Neural cell (in vitro differentiated cells): ENCODE results near the gene SMARCC2. TPM values are rescaled to one million over a fixed set of nuclear protein-coding genes. Genes with fewer than 3 reads are reported as not detected.

Experiments
- H2AFZ ChIP-seq: fragments of 200-600, 300-800 bp; sonication (generic), shearing (Covaris generic); 2 replicates; pipeline ENCODE4 v1.6.0; 2014; ENCODE audit warnings: low read depth, mild to moderate bottlenecking, antibody characterized with exemption, low read length, moderate library complexity
- H3F3A ChIP-seq: fragments of 200-600 bp; shearing (Covaris generic); 2 replicates; pipeline ENCODE4 v1.6.1; 2016; ENCODE audit warnings: mild to moderate bottlenecking, moderate library complexity, mixed read lengths, antibody characterized with exemption, low read length; ENCODE audit not compliant: insufficient read depth, poor library complexity, severe bottlenecking
- H3K27ac ChIP-seq: fragments of 200-600, 300-800 bp; sonication (generic), shearing (Covaris generic); 2 replicates; pipeline ENCODE4 v1.5.1; 2014; ENCODE audit warnings: mild to moderate bottlenecking, low read length, moderate library complexity
- H3K27me3 ChIP-seq: fragments of 300-800, 200-600 bp; sonication (generic), shearing (Covaris generic); 2 replicates; pipeline ENCODE4 v1.6.0; 2014; ENCODE audit warnings: mild to moderate bottlenecking, low read depth, low read length, moderate library complexity; ENCODE audit not compliant: insufficient read depth
- H3K36me3 ChIP-seq: fragments of 300-800, 200-600 bp; sonication (generic), shearing (Covaris generic); 2 replicates; pipeline ENCODE4 v1.5.1; 2014; ENCODE audit warnings: mild to moderate bottlenecking, antibody characterized with exemption, low read length, moderate library complexity; ENCODE audit not compliant: insufficient read depth
- H3K4me2 ChIP-seq: fragments of 300-800, 200-600 bp; sonication (generic), shearing (Covaris generic); 2 replicates; pipeline ENCODE4 v1.6.0; 2014; ENCODE audit warnings: mild to moderate bottlenecking, low read length
- H3K4me3 ChIP-seq: fragments of 300-800, 200-600 bp; sonication (generic), shearing (Covaris generic); 2 replicates; pipeline ENCODE4 v1.5.1; 2014; ENCODE audit warnings: mild to moderate bottlenecking, low read length, moderate library complexity
- H3K79me2 ChIP-seq: fragments of 200-600 bp; shearing (Covaris generic); replicated peaks from 2 replicates; pipeline ENCODE4 v1.6.0; 2014; ENCODE audit warnings: mild to moderate bottlenecking, low read length, moderate library complexity; ENCODE audit not compliant: insufficient read depth
- H3K9ac ChIP-seq: fragments of 300-800, 200-600 bp; sonication (generic), shearing (Covaris generic); 2 replicates; pipeline ENCODE4 v1.6.1; 2016; ENCODE audit warnings: mild to moderate bottlenecking, low read length, mixed read lengths
- H3K9me2 ChIP-seq: fragments of 200-600 bp; shearing (Covaris generic); 2 replicates; pipeline ENCODE4 v1.6.1; 2016; ENCODE audit warnings: mild to moderate bottlenecking, low read length, mixed read lengths; ENCODE audit not compliant: insufficient read depth
- H3K9me3 ChIP-seq: fragments of 200-600, 300-800 bp; sonication (generic), shearing (Covaris generic); 2 replicates; pipeline ENCODE4 v1.6.1; 2016; ENCODE audit warnings: mild to moderate bottlenecking, mixed run types, low read length, moderate library complexity, mixed read lengths
- H4K20me1 ChIP-seq: fragments of 200-600 bp; shearing (Covaris generic); 2 replicates; pipeline ENCODE4 v1.6.1; 2016; ENCODE audit warnings: mild to moderate bottlenecking, mixed run types; ENCODE audit not compliant: insufficient read depth
- EP300 ChIP-seq: fragments of 450-650 bp; conservative IDR thresholded peaks from 2 replicates; pipeline ENCODE4 v1.6.1; 2014; ENCODE audit warnings: antibody characterized with exemption, mild to moderate bottlenecking, moderate library complexity; ENCODE audit not compliant: poor library complexity, severe bottlenecking
- EZH2 ChIP-seq: fragments of 200-600, 300-800 bp; shearing (Covaris generic), sonication (generic); IDR thresholded peaks from 2 replicates; pipeline ENCODE4 v1.6.1; 2014; ENCODE audit warnings: antibody characterized with exemption, low read length, borderline replicate concordance, mild to moderate bottlenecking; ENCODE audit not compliant: insufficient read depth, poor library complexity, severe bottlenecking
- MXI1 ChIP-seq: fragments of 450-650 bp; conservative IDR thresholded peaks from 2 replicates; pipeline ENCODE4 v1.6.1; 2014; ENCODE audit warnings: antibody characterized with exemption, mild to moderate bottlenecking; ENCODE audit not compliant: poor library complexity, severe bottlenecking
- POLR2AphosphoS5 ChIP-seq: IDR thresholded peaks from 2 replicates; pipeline ENCODE4 v1.6.1; 2012
- RAD21 ChIP-seq: fragments of 450-650 bp; conservative IDR thresholded peaks from 2 replicates; pipeline ENCODE4 v1.6.1; 2014; ENCODE audit warnings: antibody characterized with exemption, mild to moderate bottlenecking, moderate library complexity
- SMC3 ChIP-seq: fragments of 450-650 bp; conservative IDR thresholded peaks from 2 replicates; pipeline ENCODE4 v1.6.1; 2014; ENCODE audit warnings: antibody characterized with exemption, mild to moderate bottlenecking, moderate library complexity; ENCODE audit not compliant: poor library complexity
- TAF1 ChIP-seq: IDR thresholded peaks from 2 replicates; pipeline ENCODE4 v1.6.1; 2012; ENCODE audit warnings: low read depth
- polyA plus RNA-seq: library from polyadenylated mRNA; depleted of rRNA; stranded (reverse); fragments of >200 nt; gene quantifications from 2 replicates; pipeline ENCODE4 v1.2.3, GENCODE V29; 2014
- TF ChIP-seq, protein P1 (sequence below): IDR thresholded peaks from 2 replicates; pipeline ENCODE4 v1.6.1; 2012; ENCODE audit warnings: borderline replicate concordance
- TF ChIP-seq, protein P2 (sequence below): fragments of 450-650 bp; IDR thresholded peaks from 2 replicates; pipeline ENCODE4 v1.5.1; 2014; ENCODE audit warnings: antibody characterized with exemption, mild to moderate bottlenecking, moderate library complexity; ENCODE audit not compliant: poor library complexity, severe bottlenecking

The SMARCC2 gene
- polyA plus RNA-seq, 1 donor from 2014 or later = 85.6 TPM

DNA sequence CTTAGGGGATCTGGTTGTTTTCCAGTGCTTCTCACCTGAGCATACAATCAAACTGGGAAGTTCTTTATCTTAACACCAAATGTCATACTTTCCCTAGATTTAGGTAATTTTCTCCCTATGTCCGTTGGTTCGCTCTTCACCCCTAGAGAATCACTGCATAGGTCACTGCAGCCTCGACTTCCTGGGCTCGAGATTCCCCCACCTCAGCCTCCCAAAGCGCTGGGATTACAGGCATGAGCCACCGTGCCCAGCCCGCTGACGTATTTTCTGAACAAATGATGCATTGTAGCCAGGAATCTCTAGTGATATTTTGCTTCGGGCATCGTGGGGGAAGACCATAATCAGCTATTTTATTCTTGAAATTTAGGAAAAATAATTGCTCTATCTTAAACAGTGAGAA is 74.0 kb downstream of the SMARCC2 start:
- H4K20me1 ChIP-seq = no peaks in the 10 kb centered on the region
- no peak overlapping the region for H3K4me2 ChIP-seq
- H3F3A ChIP-seq = peaks cover 6% of the 10 kb centered on the region
- peak overlapping the region; percentile 79 for H3K9ac ChIP-seq
- H3K36me3 ChIP-seq = no peaks in the 10 kb centered on the region
- no peaks in the 10 kb centered on the region for H3K9me3 ChIP-seq
- peak overlapping the region; percentile 69 for H3K4me3 ChIP-seq
- H3K27ac ChIP-seq = peak overlapping the region; percentile 93
- peaks cover 28% of the 10 kb centered on the region for H3K79me2 ChIP-seq
- H3K27me3 ChIP-seq = no peaks in the 10 kb centered on the region
- no peaks in the 10 kb centered on the region for H3K9me2 ChIP-seq
- TF ChIP-seq, protein P1, sequence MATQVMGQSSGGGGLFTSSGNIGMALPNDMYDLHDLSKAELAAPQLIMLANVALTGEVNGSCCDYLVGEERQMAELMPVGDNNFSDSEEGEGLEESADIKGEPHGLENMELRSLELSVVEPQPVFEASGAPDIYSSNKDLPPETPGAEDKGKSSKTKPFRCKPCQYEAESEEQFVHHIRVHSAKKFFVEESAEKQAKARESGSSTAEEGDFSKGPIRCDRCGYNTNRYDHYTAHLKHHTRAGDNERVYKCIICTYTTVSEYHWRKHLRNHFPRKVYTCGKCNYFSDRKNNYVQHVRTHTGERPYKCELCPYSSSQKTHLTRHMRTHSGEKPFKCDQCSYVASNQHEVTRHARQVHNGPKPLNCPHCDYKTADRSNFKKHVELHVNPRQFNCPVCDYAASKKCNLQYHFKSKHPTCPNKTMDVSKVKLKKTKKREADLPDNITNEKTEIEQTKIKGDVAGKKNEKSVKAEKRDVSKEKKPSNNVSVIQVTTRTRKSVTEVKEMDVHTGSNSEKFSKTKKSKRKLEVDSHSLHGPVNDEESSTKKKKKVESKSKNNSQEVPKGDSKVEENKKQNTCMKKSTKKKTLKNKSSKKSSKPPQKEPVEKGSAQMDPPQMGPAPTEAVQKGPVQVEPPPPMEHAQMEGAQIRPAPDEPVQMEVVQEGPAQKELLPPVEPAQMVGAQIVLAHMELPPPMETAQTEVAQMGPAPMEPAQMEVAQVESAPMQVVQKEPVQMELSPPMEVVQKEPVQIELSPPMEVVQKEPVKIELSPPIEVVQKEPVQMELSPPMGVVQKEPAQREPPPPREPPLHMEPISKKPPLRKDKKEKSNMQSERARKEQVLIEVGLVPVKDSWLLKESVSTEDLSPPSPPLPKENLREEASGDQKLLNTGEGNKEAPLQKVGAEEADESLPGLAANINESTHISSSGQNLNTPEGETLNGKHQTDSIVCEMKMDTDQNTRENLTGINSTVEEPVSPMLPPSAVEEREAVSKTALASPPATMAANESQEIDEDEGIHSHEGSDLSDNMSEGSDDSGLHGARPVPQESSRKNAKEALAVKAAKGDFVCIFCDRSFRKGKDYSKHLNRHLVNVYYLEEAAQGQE = no peak
- no peak for TF ChIP-seq POLR2AphosphoS5
- no peak for TF ChIP-seq MXI1
- no peak for TF ChIP-seq EZH2
- TF ChIP-seq SMC3 = no peak
- no peak for TF ChIP-seq EP300
- TF ChIP-seq, protein P2, sequence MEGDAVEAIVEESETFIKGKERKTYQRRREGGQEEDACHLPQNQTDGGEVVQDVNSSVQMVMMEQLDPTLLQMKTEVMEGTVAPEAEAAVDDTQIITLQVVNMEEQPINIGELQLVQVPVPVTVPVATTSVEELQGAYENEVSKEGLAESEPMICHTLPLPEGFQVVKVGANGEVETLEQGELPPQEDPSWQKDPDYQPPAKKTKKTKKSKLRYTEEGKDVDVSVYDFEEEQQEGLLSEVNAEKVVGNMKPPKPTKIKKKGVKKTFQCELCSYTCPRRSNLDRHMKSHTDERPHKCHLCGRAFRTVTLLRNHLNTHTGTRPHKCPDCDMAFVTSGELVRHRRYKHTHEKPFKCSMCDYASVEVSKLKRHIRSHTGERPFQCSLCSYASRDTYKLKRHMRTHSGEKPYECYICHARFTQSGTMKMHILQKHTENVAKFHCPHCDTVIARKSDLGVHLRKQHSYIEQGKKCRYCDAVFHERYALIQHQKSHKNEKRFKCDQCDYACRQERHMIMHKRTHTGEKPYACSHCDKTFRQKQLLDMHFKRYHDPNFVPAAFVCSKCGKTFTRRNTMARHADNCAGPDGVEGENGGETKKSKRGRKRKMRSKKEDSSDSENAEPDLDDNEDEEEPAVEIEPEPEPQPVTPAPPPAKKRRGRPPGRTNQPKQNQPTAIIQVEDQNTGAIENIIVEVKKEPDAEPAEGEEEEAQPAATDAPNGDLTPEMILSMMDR = no peak
- TF ChIP-seq RAD21 = no peak
- no peak for TF ChIP-seq TAF1
- H2AFZ ChIP-seq = peak overlapping the region; percentile 37

DNA sequence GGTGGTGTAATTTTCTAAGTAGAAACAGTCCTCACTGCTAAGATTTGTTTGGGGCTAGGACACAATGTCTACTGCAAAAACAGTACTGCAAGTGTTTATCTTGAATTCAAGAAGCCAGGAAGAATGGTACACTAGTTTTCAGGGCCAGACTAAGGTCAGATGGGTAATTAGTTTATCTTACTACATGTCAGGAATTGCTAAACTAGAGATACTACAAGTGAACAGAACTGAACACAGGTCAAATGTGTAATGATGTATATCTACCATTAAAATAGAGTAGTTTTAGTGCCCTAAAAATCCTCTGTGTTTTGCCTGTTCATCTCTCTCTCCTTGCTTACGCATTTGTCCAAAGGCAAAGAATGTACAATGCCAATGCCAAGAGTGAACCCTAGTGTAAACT is 75.2 kb downstream of the SMARCC2 start:
- Histone ChIP-seq H2AFZ (no peak overlapping the region), H3K9ac (no peak overlapping the region), H3F3A (peaks cover 6% of the 10 kb centered on the region), H3K9me2 (no peaks in the 10 kb centered on the region), H3K9me3 (no peaks in the 10 kb centered on the region), H4K20me1 (no peaks in the 10 kb centered on the region), H3K36me3 (no peaks in the 10 kb centered on the region), H3K4me2 (no peak overlapping the region), H3K79me2 (peaks cover 16% of the 10 kb centered on the region), H3K27me3 (no peaks in the 10 kb centered on the region), H3K27ac (no peak overlapping the region), H3K4me3 (no peak overlapping the region)
- TF ChIP-seq SMC3 (no peak), RAD21 (no peak), TAF1 (no peak), EZH2 (no peak), EP300 (no peak), POLR2AphosphoS5 (no peak)
- TF ChIP-seq, protein P1 = no peak
- TF ChIP-seq, protein P2 = no peak
